C4-2B (cell line): ENCODE measurements around the gene ZFAND5.
A peak's percentile ranks its signal among the peaks of the same experiment; 100 is the strongest.

Source experiments
- H3K27ac ChIP-seq: fragments of 450-650 bp; 2 replicates; pipeline ENCODE4 v1.5.1; 2017
- CTCF ChIP-seq: fragments of 450-650 bp; conservative IDR thresholded peaks from 2 replicates; pipeline ENCODE4 v1.5.1; 2017; ENCODE audit warnings: mild to moderate bottlenecking
- ZFX ChIP-seq: fragments of 450-650 bp; IDR thresholded peaks from 2 replicates; pipeline ENCODE4 v1.6.1; 2017

Gene ZFAND5

DNA sequence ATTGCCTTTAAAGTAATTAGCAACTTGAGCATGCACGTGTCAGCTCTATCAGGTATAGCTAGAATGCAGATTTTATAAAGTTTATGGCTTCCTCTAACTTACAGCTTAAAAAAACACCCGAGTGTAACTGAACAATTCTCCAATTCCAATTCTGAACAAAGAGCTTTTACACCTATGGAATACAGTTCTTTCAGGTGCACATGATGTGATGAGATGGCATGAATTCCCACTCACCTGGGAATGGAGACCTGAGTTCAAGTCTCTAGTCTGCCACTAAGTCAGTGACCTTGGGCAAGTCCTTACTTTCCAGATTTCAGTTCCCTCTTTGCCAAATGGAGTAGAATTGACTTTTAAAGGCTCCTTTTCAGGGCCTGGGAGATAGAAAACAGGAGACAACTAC lies 1.8 kb downstream of the ZFAND5 start:
- peak overlapping the region; percentile 99; the same call in 1 of the 2 replicates for H3K27ac ChIP-seq
- no peak for TF ChIP-seq CTCF
- TF ChIP-seq ZFX: no peak

DNA sequence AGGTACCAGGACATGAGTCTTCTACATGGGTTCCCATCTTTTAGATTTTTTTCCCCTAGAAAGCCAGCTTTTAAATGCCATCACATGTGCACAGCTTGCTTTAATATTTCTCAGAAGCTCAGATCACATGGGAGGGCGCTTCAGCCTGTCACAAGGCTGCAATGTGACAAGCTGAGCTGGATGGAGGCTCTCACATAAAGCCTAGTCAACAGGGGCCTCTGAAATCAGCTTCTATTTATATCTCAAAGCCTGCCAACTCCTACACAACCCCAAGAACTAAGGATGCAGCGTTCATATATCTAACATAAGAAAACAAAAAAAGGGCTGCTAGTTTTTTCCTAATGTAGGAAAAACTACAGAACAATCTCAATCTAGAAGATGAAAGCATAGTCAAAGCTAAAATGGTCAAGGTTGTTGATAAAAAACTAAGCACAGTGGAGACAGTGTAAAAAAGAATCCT lies 2.3 kb downstream of the ZFAND5 start:
- H3K27ac ChIP-seq: peak overlapping the region; percentile 44; the same call in 1 of the 2 replicates
- no peak for TF ChIP-seq ZFX
- TF ChIP-seq CTCF: no peak

DNA sequence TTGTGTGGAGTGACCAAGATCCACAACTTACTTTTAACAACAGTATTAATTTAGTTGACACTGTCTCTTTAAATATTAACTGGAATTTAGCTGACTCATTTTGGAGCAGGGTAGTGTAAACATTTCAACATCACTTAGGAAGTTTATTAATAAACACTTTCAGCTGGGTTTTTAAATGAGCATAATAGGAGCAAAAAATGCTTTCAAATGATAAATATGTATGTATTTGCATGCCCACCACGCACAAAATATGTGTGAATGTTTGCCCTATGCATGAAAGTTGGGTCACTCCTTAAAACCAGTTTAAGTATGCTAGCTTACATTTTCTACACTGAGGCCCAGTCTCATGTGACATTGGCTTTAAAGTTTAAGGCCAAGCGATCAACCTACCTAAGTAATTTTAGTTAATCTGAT lies 2.9 kb downstream of the ZFAND5 start:
- TF ChIP-seq ZFX: no peak
- TF ChIP-seq CTCF: no peak
- H3K27ac ChIP-seq: no peak overlapping the region

DNA sequence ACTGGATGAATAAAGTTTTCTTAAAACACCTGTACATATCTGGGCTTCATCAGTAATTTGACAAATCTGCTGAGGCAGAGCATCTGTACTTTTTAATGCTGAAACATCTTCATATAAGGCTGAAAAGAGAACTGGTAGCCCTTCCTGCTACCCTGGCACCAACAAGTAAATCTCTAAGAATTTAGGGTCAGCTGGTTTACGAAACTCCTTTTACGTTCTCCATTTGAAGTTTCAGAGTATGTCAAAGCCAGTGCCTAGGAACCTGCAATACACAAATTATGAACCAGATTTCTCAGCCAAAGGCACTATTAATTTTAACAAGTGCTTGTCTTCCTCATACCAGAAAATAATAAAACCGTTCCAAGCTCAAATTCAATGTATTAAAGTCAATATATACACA lies 3.8 kb downstream of the ZFAND5 start:
- no peak overlapping the region for H3K27ac ChIP-seq
- TF ChIP-seq CTCF (no peak), ZFX (no peak)

DNA sequence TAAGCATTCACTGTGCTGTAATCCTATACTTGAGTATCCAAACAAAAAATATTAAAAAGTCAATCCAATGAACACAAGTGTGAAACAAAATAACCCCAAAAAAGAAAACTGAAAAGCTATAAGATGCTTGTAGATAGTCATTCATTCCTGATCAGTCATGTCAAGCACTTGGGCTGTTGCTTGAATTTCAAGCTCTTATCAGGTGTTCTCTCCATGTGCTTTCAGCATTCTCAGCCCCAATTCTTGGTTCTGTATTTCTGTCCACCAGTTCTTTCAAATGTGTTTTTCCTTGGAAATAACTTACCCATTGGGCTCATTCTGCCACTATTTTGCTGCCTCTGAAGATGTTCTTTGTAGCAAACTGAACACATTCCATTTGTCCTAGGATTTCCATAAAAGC lies 4.7 kb downstream of the ZFAND5 start:
- TF ChIP-seq ZFX (no peak), CTCF (no peak)
- H3K27ac ChIP-seq: no peak overlapping the region

DNA sequence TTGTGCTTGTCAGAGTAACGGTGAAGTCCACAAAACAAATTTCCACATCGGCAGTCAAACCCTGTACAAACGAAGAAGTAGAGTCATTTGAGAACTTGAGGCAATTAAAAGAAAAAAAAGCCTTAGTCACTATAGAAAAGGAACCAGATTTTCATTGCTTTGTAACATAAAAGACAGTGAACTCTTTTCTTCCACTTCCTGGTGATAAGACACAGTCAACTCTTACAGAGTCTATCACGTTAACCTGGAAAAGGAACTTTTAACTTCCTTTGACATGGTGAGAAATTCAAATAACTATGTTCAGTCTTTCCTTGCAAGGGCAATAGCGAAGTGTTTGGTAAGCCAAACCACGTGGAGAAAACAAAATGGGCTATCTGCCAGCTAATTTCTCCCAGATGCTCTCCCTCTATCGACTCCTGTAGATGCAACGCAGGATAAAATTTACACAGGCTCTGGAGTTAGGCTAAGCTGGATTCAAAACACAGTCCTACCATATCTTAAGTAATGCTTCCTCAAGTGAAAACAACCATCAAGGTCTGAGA lies 8.9 kb downstream of the ZFAND5 start:
- TF ChIP-seq ZFX: no peak
- TF ChIP-seq CTCF: no peak
- no peak overlapping the region for H3K27ac ChIP-seq

DNA sequence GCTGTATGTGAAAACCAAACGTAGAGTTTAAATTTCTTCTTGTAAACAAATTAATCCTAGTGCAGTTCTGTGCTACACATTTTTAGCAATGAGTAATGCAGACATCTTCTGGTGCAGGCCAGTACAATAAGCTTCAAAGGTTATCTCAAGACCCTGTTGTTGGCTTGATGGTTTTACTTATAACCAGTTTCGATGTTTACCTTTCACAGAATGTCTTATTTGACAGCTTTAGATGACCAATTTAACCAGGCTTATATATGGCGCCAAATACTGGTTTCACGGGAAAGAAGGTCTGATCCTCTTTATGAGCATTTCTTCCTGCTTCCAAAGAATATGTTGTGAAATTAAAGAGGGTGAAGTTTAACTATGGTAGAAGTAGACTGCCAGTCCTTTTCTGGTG lies 9.9 kb downstream of the ZFAND5 start:
- TF ChIP-seq CTCF (no peak), ZFX (no peak)
- no peak overlapping the region for H3K27ac ChIP-seq
